GM19035 (cell line): Measurements from ENCODE around the gene XAGE1B.
"Not testable (repeated sequence)": the region's sequence is repeated elsewhere in the genome, so short reads cannot be mapped to it uniquely, and the experiment has no call there.

Source experiments
- ATAC-seq: cut with Tn5 transposase; IDR thresholded peaks from one replicate; pipeline ENCODE4 v1.9.1; 2021; ENCODE audit not compliant: unreplicated experiment

The XAGE1B gene, protein sequence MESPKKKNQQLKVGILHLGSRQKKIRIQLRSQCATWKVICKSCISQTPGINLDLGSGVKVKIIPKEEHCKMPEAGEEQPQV

DNA sequence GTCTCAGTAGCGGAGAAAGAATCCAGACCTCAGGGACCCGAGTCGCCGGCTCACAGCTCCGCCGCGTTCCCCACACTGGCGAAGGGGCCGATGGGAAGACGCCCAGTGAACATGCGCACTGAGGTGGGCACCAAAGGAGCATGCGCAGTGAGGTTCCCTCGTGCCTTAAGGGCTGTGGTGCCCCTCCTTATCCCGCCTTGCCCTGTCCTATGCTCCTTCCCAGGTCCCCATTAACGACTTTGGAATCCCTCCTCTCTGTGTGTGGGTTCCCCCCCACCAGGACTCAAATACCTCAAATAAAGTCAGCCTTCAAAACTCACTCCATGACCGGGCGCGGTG, at the start of gene XAGE1B:
Gene XAGE1B (minus strand): TSS at position 77 of the 339 bp plus-strand sequence. CDS start 1,536 bp downstream, outside the sequence.
- ATAC-seq: not testable (repeated sequence)

DNA sequence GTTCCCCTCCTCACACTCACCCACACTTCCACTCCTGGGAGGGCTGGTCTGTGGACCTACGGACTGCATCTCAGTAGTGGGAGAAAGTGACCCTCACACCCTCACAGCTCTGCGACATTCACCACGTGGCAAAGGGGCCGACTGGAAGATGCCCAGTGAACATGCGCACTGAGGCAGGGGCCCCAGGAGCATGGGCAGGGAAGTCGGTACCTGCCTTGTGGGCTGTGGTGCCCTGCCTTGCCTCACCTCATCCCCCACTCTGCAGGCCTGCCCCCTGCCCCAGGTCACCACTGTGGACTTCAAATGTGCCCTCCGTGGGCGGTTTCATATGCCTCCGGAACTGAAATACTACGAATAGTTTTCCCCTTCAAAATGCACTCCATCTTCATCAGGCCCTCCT, 46.2 kb upstream of the XAGE1B start:
- ATAC-seq: no peak

DNA sequence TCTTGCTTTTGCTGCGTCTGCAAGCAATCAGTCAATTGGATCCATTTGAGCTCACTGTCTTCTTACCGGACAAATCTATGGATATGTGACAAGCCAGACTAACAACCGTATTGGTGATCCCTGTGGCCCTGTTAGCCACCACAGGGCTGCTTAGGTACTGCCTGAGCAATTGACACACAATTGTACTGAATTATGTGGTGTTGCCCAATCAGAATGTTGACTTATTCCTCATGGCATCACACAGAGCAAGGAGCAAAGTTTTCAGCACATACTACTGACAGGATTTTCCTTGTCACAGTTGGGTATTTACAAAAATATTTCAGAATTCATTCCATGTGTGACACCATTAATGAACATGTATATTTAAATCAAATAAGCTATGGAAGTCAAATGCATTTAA, 41.3 kb upstream of the XAGE1B start:
- no peak for ATAC-seq

DNA sequence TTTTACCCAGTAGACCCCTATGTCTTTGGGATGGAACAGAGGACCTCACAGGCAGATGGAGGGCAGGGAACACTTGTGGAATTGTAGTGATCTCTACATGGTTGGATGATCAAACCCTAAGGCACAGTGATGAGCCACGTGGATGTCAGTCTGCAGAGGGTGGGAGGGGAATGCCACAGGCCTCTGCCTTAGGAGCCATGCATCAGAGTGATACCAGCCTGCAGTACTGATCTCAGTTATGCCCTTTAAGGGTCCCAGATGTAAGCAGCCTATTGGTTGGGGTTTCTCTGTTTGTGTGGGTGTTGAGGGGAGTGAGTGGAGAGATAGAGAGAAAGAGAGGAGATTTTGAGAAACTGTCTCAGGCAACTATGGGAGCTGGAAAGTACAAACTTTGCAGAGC, 39.9 kb upstream of the XAGE1B start:
- no peak for ATAC-seq

DNA sequence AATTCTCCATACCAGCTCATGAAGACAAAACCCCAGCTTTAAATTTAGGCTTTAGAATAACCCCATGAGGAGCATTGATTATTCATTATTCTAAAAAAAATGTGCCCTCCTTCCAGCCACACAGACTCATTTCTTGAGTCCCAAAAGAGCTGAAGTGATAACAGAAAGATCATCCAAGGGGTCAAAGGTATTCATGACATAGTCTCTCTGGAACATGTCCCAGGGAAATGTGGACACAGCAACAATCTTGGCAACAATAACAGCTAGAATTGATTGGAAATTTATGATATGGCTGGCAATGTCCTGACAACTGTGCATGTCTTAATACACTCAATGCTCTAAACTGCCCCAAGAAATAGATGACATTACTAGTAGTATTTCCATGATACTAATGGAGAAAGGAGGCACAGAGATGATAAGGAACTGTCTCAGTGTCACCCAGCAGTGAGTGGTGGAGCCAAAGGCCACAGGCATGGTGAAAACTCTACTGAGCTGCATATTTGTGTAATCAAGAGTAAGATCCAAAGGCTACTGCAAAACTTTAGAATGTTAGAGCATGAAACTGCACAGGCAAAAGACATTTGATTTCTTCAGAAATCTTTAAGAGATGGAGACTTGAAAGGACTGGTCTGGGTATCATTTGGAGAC, 37.3 kb upstream of the XAGE1B start:
- no peak for ATAC-seq

DNA sequence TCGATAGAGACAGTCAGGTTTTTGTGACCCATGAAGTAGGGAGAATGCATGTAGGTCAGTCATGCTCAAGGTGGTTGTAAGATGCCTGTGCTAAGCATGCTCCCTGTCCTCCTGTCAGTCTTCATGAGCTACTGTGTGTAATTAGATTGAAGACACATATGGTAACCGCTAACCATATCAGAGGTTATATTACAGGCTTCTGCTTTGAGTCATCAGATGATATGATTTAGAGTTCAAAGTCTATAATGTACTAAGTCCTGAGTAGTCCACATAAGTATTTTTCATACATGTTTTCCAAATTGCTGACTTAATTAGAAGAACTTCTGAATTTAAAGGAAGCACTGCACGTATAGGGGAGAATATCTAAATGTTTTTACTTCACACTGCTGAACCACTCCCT, 31.9 kb upstream of the XAGE1B start:
- not testable (repeated sequence) for ATAC-seq

DNA sequence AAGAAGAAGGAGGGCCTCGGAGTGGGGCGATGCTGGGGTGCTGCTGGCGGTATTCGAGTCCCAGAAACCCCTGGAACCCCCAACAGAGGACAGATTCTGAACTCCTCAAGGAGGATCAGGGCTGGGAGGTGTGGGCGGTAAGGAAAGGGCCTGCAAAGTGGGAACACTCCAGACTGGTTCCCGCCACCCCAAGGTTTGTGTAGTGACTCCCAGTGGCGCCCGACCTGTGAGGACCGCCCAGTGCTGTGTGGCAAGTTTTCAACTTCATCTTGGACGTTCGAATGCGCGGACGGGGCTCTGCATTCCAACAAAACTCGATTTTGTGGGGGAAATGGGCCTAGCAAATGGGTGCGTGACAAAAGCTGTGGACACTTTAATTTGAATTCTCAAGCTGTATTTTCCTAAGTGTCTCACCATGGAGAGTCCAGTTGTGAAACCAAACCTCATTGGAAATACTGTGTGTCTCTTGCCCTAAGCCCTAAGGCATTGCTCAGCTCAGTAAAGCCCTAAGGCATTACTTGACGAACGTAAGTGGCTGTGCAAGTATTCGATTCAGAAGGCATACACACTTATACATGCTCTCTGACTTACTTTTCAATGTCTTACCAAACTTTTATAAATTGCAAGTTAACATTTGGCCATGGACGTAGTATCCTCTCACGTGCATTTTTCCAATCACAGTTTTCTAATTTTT, 27.4 kb upstream of the XAGE1B start:
- no peak for ATAC-seq

DNA sequence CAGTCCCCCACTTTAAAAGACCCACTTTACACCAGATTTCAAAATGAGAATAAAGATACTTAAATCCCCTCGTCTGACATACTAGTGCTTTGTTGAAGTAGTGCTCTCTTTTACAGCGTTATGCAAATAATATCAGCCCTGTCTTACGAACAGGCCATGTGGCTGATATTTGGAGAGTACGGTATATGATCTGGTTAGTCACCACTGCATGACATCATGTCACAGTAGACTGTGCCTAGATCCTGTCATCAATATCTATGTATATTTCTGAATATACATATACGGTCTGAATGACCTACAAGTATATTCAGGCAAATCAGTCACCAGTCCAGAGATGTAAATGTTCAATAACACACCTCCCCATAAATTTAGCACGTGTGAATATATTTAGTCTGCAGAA, 25.4 kb upstream of the XAGE1B start:
- no peak for ATAC-seq

DNA sequence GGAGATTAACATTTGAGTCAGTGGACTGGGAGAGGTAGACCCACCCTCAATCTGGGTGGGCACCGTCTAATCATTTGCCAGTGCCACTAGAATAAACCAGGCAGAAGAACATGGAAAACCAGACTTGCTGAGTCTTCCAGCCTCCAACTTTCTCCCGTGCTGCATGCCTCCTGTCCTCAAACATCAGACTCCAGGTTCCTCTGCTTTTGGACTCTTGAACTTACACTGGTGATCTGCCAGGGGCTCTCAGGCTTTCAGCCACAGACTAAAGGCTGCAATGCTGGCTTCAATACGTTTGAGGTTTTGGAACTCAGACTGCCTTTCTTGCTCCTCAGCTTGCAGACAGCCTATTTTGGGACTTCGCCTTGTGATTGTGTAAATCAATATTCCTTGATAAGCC, 24.2 kb upstream of the XAGE1B start:
- not testable (repeated sequence) for ATAC-seq

DNA sequence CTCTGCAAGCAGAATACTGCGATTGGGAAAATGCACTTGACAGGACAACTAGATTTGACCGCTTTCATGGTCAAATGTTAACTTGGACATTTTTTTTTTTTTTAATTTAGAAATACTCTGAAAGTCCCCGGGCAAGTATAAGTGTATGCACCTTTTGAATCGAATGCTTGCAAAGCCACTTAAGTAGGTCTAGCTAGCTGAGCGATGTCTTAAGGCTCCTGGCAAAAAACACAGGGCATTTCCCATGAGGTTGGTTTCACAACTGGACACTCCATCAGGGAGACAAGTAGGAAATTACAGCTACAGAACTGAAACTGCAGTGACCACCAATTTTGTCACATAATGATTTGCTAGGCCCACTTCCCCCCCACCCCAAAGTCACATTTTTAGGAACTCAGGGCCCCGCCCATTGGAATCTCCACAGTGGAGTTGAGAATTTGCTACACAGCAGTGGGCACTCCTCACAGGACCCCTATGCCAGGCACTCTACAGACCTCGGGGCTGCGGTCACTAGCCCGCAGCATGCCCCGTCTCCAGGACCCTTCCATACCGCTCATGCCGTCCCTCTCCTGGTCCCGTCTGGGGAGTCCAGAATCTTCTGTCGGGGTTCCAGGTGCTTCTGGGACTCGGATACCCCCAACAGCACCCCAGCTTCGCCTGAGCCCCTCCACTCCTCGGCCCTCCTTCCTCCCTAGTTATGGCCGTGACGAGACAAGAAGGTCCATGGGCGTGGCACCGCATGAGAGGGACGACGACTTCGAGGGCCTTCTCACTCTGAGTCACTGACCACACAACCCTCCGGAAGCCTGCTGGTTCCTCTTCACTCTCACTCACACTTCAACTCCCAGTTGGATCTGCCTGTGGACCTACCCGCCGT, 515 bp downstream of the XAGE1B start:
- not testable (repeated sequence) for ATAC-seq

DNA sequence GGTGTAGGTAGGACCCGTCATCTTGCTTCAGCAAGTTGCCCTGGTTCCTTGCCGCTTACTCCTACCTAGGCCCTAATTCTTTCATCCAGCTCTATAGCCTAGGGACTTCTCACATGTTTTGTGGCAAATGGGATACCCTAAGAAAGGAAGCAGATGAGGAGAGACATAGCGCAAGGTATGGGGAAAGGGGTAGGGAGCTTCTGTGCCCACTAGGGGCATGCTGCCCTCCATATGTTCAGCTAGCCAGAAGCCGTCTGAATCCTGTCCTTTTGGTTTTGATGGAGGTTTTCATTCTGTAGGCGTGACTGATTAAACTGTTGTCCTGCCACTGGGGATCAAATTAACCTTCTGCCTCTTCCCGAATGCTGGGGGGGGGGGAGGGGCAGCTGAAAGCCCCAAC, 5.7 kb downstream of the XAGE1B start:
- not testable (repeated sequence) for ATAC-seq

DNA sequence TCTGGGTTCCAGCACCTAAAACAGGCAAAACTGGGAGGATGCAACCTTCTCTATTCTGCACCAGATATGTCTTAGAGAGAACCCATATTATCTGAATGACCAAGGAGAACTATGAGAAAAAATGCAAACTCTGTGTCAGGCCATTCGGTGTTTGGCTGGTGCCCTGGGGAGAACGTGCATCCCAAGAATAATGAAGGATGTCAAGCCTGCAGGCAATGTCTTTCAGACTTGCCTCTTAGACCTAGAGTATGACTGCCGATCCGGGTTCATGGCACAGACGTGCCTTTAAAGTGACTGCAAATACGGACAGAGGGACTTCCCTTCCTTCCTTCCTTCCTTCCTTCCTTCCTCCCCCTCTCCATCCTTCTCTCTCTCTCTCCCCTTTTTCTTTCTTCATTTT, 6.9 kb downstream of the XAGE1B start:
- no peak for ATAC-seq

DNA sequence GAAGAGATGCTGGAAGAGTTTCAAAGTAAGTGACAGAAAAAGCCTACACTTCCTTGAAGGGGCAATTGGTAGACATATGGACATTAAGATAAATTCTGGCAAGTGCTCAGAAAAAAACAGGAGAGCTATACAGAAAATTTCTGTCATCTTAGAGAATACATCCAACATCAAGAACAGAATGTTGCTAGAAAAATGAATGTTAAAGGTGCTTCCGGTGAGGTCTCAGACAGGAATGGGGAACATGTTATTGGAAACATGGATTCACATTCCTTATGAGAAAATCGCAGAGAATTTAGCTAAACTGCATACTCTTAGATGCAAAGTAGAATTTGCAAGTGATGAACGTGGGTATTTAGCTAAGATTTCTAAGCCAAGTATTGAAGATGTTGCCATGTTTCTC, 9.5 kb downstream of the XAGE1B start:
- no peak for ATAC-seq

DNA sequence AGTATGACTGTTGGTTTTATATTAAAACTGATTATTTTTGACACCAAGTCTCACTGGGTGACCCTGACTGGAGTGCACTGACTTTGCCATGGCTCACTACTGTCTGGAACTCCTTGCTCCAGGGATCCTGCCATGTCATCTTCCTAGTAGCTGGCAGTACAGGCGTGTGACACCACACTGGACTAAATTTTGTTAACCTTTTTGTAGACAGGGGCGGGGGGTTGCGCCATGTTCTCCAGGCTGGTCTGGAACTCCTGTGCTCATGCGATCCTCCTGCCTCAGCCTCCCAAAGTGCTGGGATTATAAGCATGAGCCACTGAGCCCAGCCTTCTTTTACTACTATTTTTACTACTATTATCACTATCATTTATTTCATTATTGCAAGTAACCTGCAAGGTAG, 12.3 kb downstream of the XAGE1B start:
- ATAC-seq: no peak

DNA sequence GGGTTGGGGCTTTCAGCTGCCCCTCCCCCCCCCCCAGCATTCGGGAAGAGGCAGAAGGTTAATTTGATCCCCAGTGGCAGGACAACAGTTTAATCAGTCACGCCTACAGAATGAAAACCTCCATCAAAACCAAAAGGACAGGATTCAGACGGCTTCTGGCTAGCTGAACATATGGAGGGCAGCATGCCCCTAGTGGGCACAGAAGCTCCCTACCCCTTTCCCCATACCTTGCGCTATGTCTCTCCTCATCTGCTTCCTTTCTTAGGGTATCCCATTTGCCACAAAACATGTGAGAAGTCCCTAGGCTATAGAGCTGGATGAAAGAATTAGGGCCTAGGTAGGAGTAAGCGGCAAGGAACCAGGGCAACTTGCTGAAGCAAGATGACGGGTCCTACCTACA, 15.5 kb downstream of the XAGE1B start:
- not testable (repeated sequence) for ATAC-seq

DNA sequence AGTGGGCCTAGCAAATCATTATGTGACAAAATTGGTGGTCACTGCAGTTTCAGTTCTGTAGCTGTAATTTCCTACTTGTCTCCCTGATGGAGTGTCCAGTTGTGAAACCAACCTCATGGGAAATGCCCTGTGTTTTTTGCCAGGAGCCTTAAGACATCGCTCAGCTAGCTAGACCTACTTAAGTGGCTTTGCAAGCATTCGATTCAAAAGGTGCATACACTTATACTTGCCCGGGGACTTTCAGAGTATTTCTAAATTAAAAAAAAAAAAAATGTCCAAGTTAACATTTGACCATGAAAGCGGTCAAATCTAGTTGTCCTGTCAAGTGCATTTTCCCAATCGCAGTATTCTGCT, 20.5 kb downstream of the XAGE1B start:
- not testable (repeated sequence) for ATAC-seq

DNA sequence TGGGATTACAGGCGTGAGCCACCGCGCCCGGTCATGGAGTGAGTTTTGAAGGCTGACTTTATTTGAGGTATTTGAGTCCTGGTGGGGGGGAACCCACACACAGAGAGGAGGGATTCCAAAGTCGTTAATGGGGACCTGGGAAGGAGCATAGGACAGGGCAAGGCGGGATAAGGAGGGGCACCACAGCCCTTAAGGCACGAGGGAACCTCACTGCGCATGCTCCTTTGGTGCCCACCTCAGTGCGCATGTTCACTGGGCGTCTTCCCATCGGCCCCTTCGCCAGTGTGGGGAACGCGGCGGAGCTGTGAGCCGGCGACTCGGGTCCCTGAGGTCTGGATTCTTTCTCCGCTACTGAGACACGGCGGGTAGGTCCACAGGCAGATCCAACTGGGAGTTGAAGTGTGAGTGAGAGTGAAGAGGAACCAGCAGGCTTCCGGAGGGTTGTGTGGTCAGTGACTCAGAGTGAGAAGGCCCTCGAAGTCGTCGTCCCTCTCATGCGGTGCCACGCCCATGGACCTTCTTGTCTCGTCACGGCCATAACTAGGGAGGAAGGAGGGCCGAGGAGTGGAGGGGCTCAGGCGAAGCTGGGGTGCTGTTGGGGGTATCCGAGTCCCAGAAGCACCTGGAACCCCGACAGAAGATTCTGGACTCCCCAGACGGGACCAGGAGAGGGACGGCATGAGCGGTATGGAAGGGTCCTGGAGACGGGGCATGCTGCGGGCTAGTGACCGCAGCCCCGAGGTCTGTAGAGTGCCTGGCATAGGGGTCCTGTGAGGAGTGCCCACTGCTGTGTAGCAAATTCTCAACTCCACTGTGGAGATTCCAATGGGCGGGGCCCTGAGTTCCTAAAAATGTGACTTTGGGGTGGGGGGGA, 21.1 kb downstream of the XAGE1B start, which contains the start of gene XAGE1A:
Gene XAGE1A (plus strand): TSS at position 264 of the 874 bp plus-strand sequence. CDS start 1,554 bp downstream, outside the sequence.
- ATAC-seq: not testable (repeated sequence)

DNA sequence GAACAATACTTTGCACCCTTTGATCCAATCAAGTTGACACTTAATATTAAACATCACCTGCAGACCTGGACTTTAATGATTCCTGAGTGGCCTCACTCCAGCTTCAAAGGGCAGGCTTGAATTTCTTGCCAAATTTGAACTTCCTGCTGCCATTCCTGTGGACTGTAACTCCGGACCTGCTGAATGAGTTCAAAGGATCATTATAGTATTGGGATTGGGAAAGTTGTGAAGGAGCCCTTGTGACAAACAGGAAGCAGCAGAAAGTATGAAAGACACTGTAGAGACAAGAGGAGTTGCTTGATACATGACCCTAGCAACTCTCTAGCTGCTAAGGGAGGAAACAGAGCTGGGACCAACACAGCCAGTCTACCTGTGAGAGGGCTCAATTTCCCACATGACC, 45.6 kb downstream of the XAGE1B start:
- ATAC-seq: not testable (repeated sequence)
